Measurements from ENCODE around the gene SIT1. TPM values are rescaled to one million over a fixed set of nuclear protein-coding genes. Genes with fewer than 3 reads are reported as not detected.

SIT1 gene
- total RNA-seq, 3 donors from 2014 or later (not counting 1 experiment from before 2014, with no cell fraction given), result 1.2 to 1.4 TPM; not detected in 1

- TF ChIP-seq CTCF (IDR thresholded peaks at IDR 0.05), result no peak
- intact Hi-C loops (cut with micrococcal nuclease), result no loop called here
Measured at GRCh38 chr9:35608221-35608620, 42.5 kb downstream of the SIT1 start.

GRCh38 chr9:35606726-35607125 is 44.0 kb downstream of the SIT1 start:
- peak overlapping the region; percentile 1 for H3K4me3 Mint-ChIP-seq
- TF ChIP-seq CTCF (IDR thresholded peaks at IDR 0.05), result no peak
- peaks cover 28 to 49% of the 10 kb centered on the region in 2 donors for H3K4me1 Mint-ChIP-seq
- Histone ChIP-seq H3K27ac (ENCODE audit: low read length) (no peak overlapping the region), H3K9me3 (ENCODE audit: control insufficient read depth, insufficient read depth, low read length) (no peaks in the 10 kb centered on the region), H3K27me3 (ENCODE audit: control insufficient read depth, insufficient read depth, low read length) (no peaks in the 10 kb centered on the region), H3K4me1 (ENCODE audit: control insufficient read depth, insufficient read depth, low read length) (peaks cover 37% of the 10 kb centered on the region), H3K4me3 (ENCODE audit: low read length) (no peak overlapping the region), H3K36me3 (ENCODE audit: control insufficient read depth, insufficient read depth, low read length) (peaks cover 39% of the 10 kb centered on the region)
- H3K27me3 Mint-ChIP-seq (ENCODE audit: low read depth in 2 of 2), result no peaks in the 10 kb centered on the region
- 96% methylated on average over 5 of the region's 7 CpGs for WGBS (ENCODE audit: insufficient coverage)
- intact Hi-C loops (cut with micrococcal nuclease), result no loop called here
- H3K27ac Mint-ChIP-seq, result peak overlapping the region in 1 of 2 donors; percentile 75
- no peaks in the 10 kb centered on the region for H3K36me3 Mint-ChIP-seq
- DNase-seq (no peak), ATAC-seq (no peak)
- H3K9me3 Mint-ChIP-seq, result no peaks in the 10 kb centered on the region

More at GRCh38 chr9:35608221-35608620, 42.5 kb downstream of the SIT1 start:
- DNase-seq, result no peak
- H3K9me3 ChIP-seq (ENCODE audit: control insufficient read depth, insufficient read depth, low read length), result no peaks in the 10 kb centered on the region
- H3K9me3 Mint-ChIP-seq, result no peaks in the 10 kb centered on the region
- no peak for ATAC-seq
- WGBS (ENCODE audit: insufficient coverage), result 95% methylated on average over 7 of the region's 7 CpGs
- no peak overlapping the region for H3K4me3 ChIP-seq (ENCODE audit: low read length)
- peaks cover 28 to 48% of the 10 kb centered on the region in 2 donors for H3K4me1 Mint-ChIP-seq
- H3K36me3 Mint-ChIP-seq, result no peaks in the 10 kb centered on the region
- peaks cover 39% of the 10 kb centered on the region for H3K36me3 ChIP-seq (ENCODE audit: control insufficient read depth, insufficient read depth, low read length)
- peaks cover 33% of the 10 kb centered on the region for H3K4me1 ChIP-seq (ENCODE audit: control insufficient read depth, insufficient read depth, low read length)
- H3K27me3 ChIP-seq (ENCODE audit: control insufficient read depth, insufficient read depth, low read length), result no peaks in the 10 kb centered on the region
- peak overlapping the region in 1 of 2 donors; percentile 75 for H3K27ac Mint-ChIP-seq
- H3K27me3 Mint-ChIP-seq (ENCODE audit: low read depth in 2 of 2), result no peaks in the 10 kb centered on the region
- H3K4me3 Mint-ChIP-seq, result no peak overlapping the region
- no peak overlapping the region for H3K27ac ChIP-seq (ENCODE audit: low read length)

- peak overlapping the region; percentile 50 for H3K4me3 ChIP-seq (ENCODE audit: low read length)
- no peaks in the 10 kb centered on the region for H3K9me3 ChIP-seq (ENCODE audit: control insufficient read depth, insufficient read depth, low read length)
- Mint-ChIP-seq H3K27ac (peak overlapping the region; percentile 43 to 63), H3K4me3 (peak overlapping the region; percentile 76), H3K9me3 (no peaks in the 10 kb centered on the region), H3K4me1 (peaks cover 22 to 43% of the 10 kb centered on the region in 2 donors), H3K27me3 (ENCODE audit: low read depth in 2 of 2) (no peaks in the 10 kb centered on the region), H3K36me3 (no peaks in the 10 kb centered on the region)
- no peaks in the 10 kb centered on the region for H3K27me3 ChIP-seq (ENCODE audit: control insufficient read depth, insufficient read depth, low read length)
- DNase-seq (no peak), ATAC-seq (no peak)
- no peak for TF ChIP-seq CTCF (IDR thresholded peaks at IDR 0.05)
- peaks cover 37% of the 10 kb centered on the region for H3K4me1 ChIP-seq (ENCODE audit: control insufficient read depth, insufficient read depth, low read length)
- intact Hi-C loops (cut with micrococcal nuclease), result no loop called here
- H3K36me3 ChIP-seq (ENCODE audit: control insufficient read depth, insufficient read depth, low read length), result peaks cover 39% of the 10 kb centered on the region
- peak overlapping the region; percentile 69 for H3K27ac ChIP-seq (ENCODE audit: low read length)
- 26% methylated on average over 3 of the region's 5 CpGs for WGBS (ENCODE audit: insufficient coverage)
Measured at GRCh38 chr9:35606138-35606504, 44.6 kb downstream of the SIT1 start.

All from natural killer cell (primary cell).